K562 treated with DMSO at 1 percent for 24 hours (cell line): Measurements from ENCODE around the gene OR8B12. TPM values are rescaled to one million over a fixed set of nuclear protein-coding genes. Genes with fewer than 3 reads are reported as not detected.

Experiments
- total RNA-seq: library from RNA; unstranded; fragments of 300-600 nt; gene quantifications from 2 replicates; pipeline ENCODE4 v1.2.3, GENCODE V29; 2022; ENCODE audit warnings: low read depth; ENCODE audit not compliant: insufficient read depth

The OR8B12 gene
- total RNA-seq, result not detected in 2 replicates

GRCh38 chr11:124543554-124543953, at the start of gene OR8B12:
Gene OR8B12 (minus strand): TSS chr11:124543654. CDS start chr11:124543654, 0 bp downstream.

GRCh38 chr11:124569697-124570096, 26.2 kb upstream of the OR8B12 start, which contains the start of gene OR8A1:
Gene OR8A1 (plus strand): TSS chr11:124569997. CDS start chr11:124570120, 123 bp downstream.

Other genes with a start within 250 kb of the OR8B12 start
- gene OR8D1, start 229.7 kb downstream of the OR8B12 start, total RNA-seq, result not detected in 2 replicates
- gene OR8D2, start 223.5 kb downstream of the OR8B12 start, total RNA-seq, result not detected in 2 replicates
- gene OR8B2, start 159.2 kb downstream of the OR8B12 start, total RNA-seq, result not detected in 2 replicates
- gene OR8B3, start 144.6 kb downstream of the OR8B12 start, total RNA-seq, result not detected in 2 replicates
- not detected in 2 replicates for gene OR8B4, start 118.8 kb downstream of the OR8B12 start, total RNA-seq
- not detected in 2 replicates for gene OR8B8, start 98.0 kb downstream of the OR8B12 start, total RNA-seq
- gene OR8A1, start 26.3 kb upstream of the OR8B12 start, total RNA-seq, result 0.25 and 0.31 TPM in 2 replicates
- 0.94 and 1.3 TPM in 2 replicates for gene PANX3, start 67.8 kb upstream of the OR8B12 start, total RNA-seq
- 22.8 and 27.7 TPM in 2 replicates for gene TBRG1, start 79.2 kb upstream of the OR8B12 start, total RNA-seq
- 3.6 and 3.9 TPM in 2 replicates for gene SIAE, start 130.1 kb upstream of the OR8B12 start, total RNA-seq
- gene SPA17, start 130.2 kb upstream of the OR8B12 start, total RNA-seq, result 7.9 and 12.9 TPM in 2 replicates
- gene NRGN, start 196.3 kb upstream of the OR8B12 start, total RNA-seq, result 17.7 and 18.4 TPM in 2 replicates
- gene VSIG2, start 208.6 kb upstream of the OR8B12 start, total RNA-seq, result not detected in 2 replicates
- 0.71 and 1.1 TPM in 2 replicates for gene ESAM, start 218.6 kb upstream of the OR8B12 start, total RNA-seq